ENCODE measurements around the gene C5orf24.
"Not testable (repeated sequence)": the region's sequence is repeated elsewhere in the genome, so short reads cannot be mapped to it uniquely, and the experiment has no call there.

The C5orf24 gene

GRCh38 chr5:134864707-134865106, 18.9 kb downstream of the C5orf24 start:
- no peak for DNase-seq

- no peak for DNase-seq
Measured at GRCh38 chr5:134873494-134873893, 27.7 kb downstream of the C5orf24 start.

DNA sequence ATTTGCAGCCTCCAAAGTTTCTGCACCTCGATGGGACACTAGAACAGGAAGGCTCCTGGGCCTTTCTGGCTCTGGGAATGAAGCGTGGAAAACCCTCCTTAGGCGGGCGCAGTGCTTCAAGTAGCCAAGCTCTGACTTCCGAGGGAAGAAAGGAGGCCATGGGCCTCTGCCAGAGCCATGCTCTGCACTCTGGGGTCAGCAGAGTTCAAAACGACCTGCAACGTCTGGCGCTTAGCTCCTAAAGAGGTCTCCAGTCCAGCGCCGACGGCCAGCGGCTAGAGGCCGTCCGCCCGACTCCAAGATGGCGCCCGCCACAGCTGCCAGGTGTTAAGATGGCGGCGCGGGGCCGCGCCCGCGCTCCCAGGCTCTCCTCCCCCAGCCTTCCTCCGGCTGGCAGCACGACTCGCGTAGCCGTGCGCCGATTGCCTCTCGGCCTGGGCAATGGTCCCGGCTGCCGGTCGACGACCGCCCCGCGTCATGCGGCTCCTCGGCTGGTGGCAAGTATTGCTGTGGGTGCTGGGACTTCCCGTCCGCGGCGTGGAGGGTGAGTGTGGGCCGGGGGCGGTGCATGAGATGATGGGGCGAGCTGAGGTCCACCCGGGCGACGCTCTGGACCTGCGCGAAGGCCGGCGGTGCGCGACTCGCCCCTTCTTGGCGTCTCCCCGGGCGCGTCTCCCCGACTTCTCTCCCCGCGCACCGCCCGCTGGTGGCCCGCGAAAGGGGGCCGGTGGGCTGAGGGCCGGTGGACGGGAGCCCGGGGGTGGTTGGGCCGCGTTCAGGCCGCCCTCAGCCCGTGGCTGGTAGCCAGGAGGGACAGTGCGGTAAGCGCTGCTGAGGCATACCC, 28.4 kb downstream of the C5orf24 start, which contains the start of gene TXNDC15:
Gene TXNDC15, plus strand, starts transcription at position 385 of the 844 bp plus-strand sequence. Its CDS starts 57 bp downstream, at position 442.
- peak; percentile 71 for DNase-seq

- no peak for DNase-seq
Measured at GRCh38 chr5:134874831-134875655, 29.3 kb downstream of the C5orf24 start.

GRCh38 chr5:134877159-134877558, 31.4 kb downstream of the C5orf24 start:
- DNase-seq, result no peak

GRCh38 chr5:134878403-134878802, 32.6 kb downstream of the C5orf24 start:
- DNase-seq, result no peak

- no peak for DNase-seq
Measured at GRCh38 chr5:134879456-134879855, 33.7 kb downstream of the C5orf24 start.

- DNase-seq, result not testable (repeated sequence)
Measured at GRCh38 chr5:134880937-134881336, 35.2 kb downstream of the C5orf24 start.

- DNase-seq, result not testable (repeated sequence)
Measured at GRCh38 chr5:134881711-134882110, 35.9 kb downstream of the C5orf24 start.

DNA sequence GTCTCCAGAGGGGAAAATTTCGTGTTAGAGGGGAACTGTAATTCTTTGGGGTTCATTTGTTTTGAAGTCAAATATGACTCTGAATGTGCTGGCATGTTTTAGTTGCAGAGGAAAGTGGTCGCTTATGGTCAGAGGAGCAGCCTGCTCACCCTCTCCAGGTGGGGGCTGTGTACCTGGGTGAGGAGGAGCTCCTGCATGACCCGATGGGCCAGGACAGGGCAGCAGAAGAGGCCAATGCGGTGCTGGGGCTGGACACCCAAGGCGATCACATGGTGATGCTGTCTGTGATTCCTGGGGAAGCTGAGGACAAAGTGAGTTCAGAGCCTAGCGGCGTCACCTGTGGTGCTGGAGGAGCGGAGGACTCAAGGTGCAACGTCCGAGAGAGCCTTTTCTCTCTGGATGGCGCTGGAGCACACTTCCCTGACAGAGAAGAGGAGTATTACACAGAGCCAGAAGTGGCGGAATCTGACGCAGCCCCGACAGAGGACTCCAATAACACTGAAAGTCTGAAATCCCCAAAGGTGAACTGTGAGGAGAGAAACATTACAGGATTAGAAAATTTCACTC, 41.9 kb downstream of the C5orf24 start:
- DNase-seq, result no peak

DNA sequence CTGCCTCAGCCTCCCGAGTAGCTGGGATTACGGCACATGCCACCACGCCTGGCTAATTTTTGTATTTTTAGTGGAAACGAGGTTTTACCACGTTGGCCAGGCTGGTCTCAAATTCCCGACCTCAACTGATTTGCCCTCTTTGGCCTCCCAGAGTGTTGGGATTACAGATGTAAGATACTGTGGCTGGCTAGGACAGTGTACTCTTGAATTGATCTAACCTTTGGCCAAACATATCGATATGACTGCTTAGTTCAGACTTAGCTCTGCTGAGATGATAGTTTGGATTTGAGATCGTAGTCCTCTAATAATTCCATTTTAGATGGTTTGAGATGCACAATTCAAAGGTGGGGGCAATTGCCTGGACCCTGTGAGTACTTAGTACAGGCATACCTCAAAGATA, 43.6 kb downstream of the C5orf24 start:
- DNase-seq, result no peak

GRCh38 chr5:134891473-134891872, 45.7 kb downstream of the C5orf24 start:
- DNase-seq, result no peak

GRCh38 chr5:134892282-134892681, 46.5 kb downstream of the C5orf24 start:
- DNase-seq, result no peak

DNA sequence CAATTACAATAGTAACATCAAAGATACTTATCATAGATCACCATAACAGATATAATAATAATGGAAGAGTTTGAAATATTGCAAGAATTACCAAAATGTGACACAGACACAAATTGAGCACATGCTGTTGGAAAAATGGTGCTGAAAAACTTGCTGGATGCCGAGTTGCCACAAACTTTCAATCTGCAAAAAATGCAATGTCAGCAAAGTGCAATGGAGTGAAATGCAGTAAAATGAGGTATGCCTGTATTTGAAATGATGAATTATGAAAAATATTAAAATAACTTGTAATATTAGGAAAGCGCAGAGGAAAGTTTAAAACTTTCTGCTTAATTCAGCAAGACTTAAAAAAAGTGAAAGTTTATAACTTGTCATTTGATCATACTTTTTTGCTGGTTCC, 47.2 kb downstream of the C5orf24 start:
- no peak for DNase-seq

GRCh38 chr5:134893748-134894505, 48.2 kb downstream of the C5orf24 start:
- no peak for DNase-seq

- no peak for DNase-seq
Measured at GRCh38 chr5:134902071-134902801, 56.5 kb downstream of the C5orf24 start.

GRCh38 chr5:134904610-134905245, 59.0 kb downstream of the C5orf24 start, which contains the start of gene PCBD2:
Gene PCBD2 (plus strand): TSS chr5:134905131. CDS start chr5:134905140, 9 bp downstream.
- peak; percentile 78 for DNase-seq

- no peak for DNase-seq
Measured at GRCh38 chr5:134905246-134905996, 59.7 kb downstream of the C5orf24 start.

- no peak for DNase-seq
Measured at GRCh38 chr5:134906811-134907210, 61.0 kb downstream of the C5orf24 start.
